ENCODE measurements around the gene ULBP1. TPM values are rescaled to one million over a fixed set of nuclear protein-coding genes. Genes with fewer than 3 reads are reported as not detected.

Gene ULBP1
- total RNA-seq, 4 donors from 2014 or later = 0.16 TPM; not detected in 3

GRCh38 chr6:149974825-149975224 is 11.1 kb downstream of the ULBP1 start:
- no peak for DNase-seq
- H3K27ac ChIP-seq = no peak overlapping the region
- H3K36me3 ChIP-seq = no peaks in the 10 kb centered on the region
- peaks cover 0 to 13% (median 7%) of the 10 kb centered on the region in 3 donors for H3K27me3 ChIP-seq
- intact Hi-C loops (cut with DNase I; ENCODE audit: low total_unique reads) = no loop called here
- in situ Hi-C loops (cut with MboI; ENCODE audit: low sequenced_read_pairs in 4 of 4) = no loop called here
- no peaks in the 10 kb centered on the region for H3K9me3 ChIP-seq
- no peak for ATAC-seq
- TF ChIP-seq POLR2A (IDR thresholded peaks at IDR 0.05) (no peak), CTCF (IDR thresholded peaks at IDR 0.05 in 4 of 5, conservative IDR thresholded peaks at IDR 0.05 in 1 of 5) (no peak)
- H3K4me1 ChIP-seq = no peaks in the 10 kb centered on the region
- H3K4me3 ChIP-seq = no peak overlapping the region

DNA sequence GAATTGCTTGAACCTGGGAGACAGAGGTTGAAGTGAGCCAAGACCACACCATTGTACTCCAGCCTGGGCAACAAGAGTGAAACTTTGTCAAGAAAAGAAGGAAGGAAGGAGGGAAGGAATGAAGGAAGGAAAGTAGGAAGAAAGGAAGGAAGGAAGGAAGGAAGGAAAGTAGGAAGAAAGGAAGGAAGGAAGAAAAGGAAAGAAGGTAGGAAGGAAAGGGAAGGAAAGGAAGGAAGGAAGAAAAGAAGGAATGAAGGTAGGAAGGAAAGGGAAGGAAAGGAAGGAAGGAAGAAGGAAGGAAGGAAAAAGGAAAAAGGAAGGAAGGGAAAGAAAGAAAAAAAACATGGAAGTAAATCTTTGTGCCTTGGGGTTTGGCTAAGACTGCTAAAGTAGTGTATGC is 11.7 kb downstream of the ULBP1 start:
- Histone ChIP-seq H3K27ac (no peak overlapping the region), H3K4me3 (no peak overlapping the region), H3K4me1 (no peaks in the 10 kb centered on the region), H3K36me3 (no peaks in the 10 kb centered on the region), H3K9me3 (no peaks in the 10 kb centered on the region), H3K27me3 (peaks cover 0 to 13% (median 10%) of the 10 kb centered on the region in 3 donors)
- intact Hi-C loops (cut with DNase I; ENCODE audit: low total_unique reads) (no loop called here), in situ Hi-C loops (cut with MboI; ENCODE audit: low sequenced_read_pairs in 4 of 4) (no loop called here)
- DNase-seq = no peak
- no peak for ATAC-seq
- TF ChIP-seq CTCF (IDR thresholded peaks at IDR 0.05 in 4 of 5, conservative IDR thresholded peaks at IDR 0.05 in 1 of 5) (no peak), POLR2A (IDR thresholded peaks at IDR 0.05) (no peak)

- no peak overlapping the region for H3K4me3 ChIP-seq
Measured at GRCh38 chr6:149977221-149977620, 13.5 kb downstream of the ULBP1 start.

DNA sequence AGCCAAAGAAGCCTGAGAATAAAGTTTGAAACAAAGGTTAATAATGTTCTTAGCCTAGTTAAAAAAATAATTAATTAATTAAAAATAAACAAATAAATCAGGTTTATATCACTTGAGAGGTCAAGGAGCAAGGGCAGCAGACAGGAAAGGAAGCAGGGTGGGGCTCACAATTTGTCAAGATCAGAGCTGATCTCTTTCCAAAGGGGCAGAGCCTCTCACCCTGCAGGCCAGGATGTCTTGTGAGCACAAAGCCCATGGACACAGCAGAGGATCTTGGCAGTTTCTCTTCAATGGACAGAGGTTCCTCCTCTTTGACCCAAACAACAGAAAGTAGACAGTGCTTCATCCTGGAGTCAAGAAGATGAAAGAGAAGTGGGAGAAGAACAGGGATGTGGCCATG is 14.9 kb downstream of the ULBP1 start:
- Histone ChIP-seq H3K36me3 (no peaks in the 10 kb centered on the region), H3K27ac (no peak overlapping the region), H3K4me3 (no peak overlapping the region), H3K4me1 (no peaks in the 10 kb centered on the region), H3K9me3 (no peaks in the 10 kb centered on the region), H3K27me3 (peaks cover 16 to 41% (median 31%) of the 10 kb centered on the region in 3 donors)
- no peak for TF ChIP-seq CTCF (IDR thresholded peaks at IDR 0.05 in 4 of 5, conservative IDR thresholded peaks at IDR 0.05 in 1 of 5)
- ATAC-seq (no peak), DNase-seq (no peak)
- in situ Hi-C loops (cut with MboI; ENCODE audit: low sequenced_read_pairs in 4 of 4) = no loop called here
- intact Hi-C loops (cut with DNase I; ENCODE audit: low total_unique reads) = no loop called here

More at GRCh38 chr6:149977221-149977620, 13.5 kb downstream of the ULBP1 start:
- Histone ChIP-seq H3K27ac (no peak overlapping the region), H3K4me1 (no peaks in the 10 kb centered on the region), H3K9me3 (no peaks in the 10 kb centered on the region), H3K27me3 (peaks cover 5 to 28% (median 23%) of the 10 kb centered on the region in 3 donors), H3K36me3 (no peaks in the 10 kb centered on the region)
- intact Hi-C loops (cut with DNase I; ENCODE audit: low total_unique reads) = no loop called here
- in situ Hi-C loops (cut with MboI; ENCODE audit: low sequenced_read_pairs in 4 of 4) = no loop called here
- ATAC-seq (no peak), DNase-seq (no peak)
- TF ChIP-seq POLR2A (IDR thresholded peaks at IDR 0.05) (no peak), CTCF (IDR thresholded peaks at IDR 0.05 in 4 of 5, conservative IDR thresholded peaks at IDR 0.05 in 1 of 5) (no peak)

GRCh38 chr6:149979293-149979692 is 15.6 kb downstream of the ULBP1 start:
- TF ChIP-seq POLR2A (IDR thresholded peaks at IDR 0.05) = no peak
- no peak for TF ChIP-seq CTCF (IDR thresholded peaks at IDR 0.05 in 4 of 5, conservative IDR thresholded peaks at IDR 0.05 in 1 of 5)
- Histone ChIP-seq H3K4me1 (no peaks in the 10 kb centered on the region), H3K9me3 (no peaks in the 10 kb centered on the region), H3K27ac (no peak overlapping the region), H3K36me3 (no peaks in the 10 kb centered on the region), H3K27me3 (peaks cover 16 to 40% (median 31%) of the 10 kb centered on the region in 3 donors), H3K4me3 (no peak overlapping the region)
- intact Hi-C loops (cut with DNase I; ENCODE audit: low total_unique reads) (no loop called here), in situ Hi-C loops (cut with MboI; ENCODE audit: low sequenced_read_pairs in 4 of 4) (no loop called here)
- no peak for DNase-seq
- ATAC-seq = no peak

Data from gastrocnemius medialis (tissue), 4 donors.